ENCODE measurements around the gene MX1.
"Not testable (repeated sequence)": the region's sequence is repeated elsewhere in the genome, so short reads cannot be mapped to it uniquely, and the experiment has no call there.

The MX1 gene

GRCh38 chr21:41418956-41419680 lies 6.9 kb upstream of the MX1 start:
- no peak for TF ChIP-seq CTCF (IDR thresholded peaks at IDR 0.05; ENCODE audit: insufficient read depth, low read depth, low read length, missing control alignments)
- no peak for DNase-seq (ENCODE audit: low read depth)
- no peak overlapping the region for H3K4me3 ChIP-seq (ENCODE audit: low read depth, low read length)

GRCh38 chr21:41419921-41420862 lies 5.8 kb upstream of the MX1 start:
- peak; percentile 82 for DNase-seq (ENCODE audit: low read depth)
- no peak for TF ChIP-seq CTCF (IDR thresholded peaks at IDR 0.05; ENCODE audit: insufficient read depth, low read depth, low read length, missing control alignments)
- peak overlapping the region; percentile 58 for H3K4me3 ChIP-seq (ENCODE audit: low read depth, low read length)

- H3K4me3 ChIP-seq (ENCODE audit: low read depth, low read length), result peak overlapping the region; percentile 58; the same call in 1 of the 2 replicates
Observed at GRCh38 chr21:41420998-41421397, 5.0 kb upstream of the MX1 start.

GRCh38 chr21:41422546-41423304 lies 3.3 kb upstream of the MX1 start:
- TF ChIP-seq CTCF (IDR thresholded peaks at IDR 0.05; ENCODE audit: insufficient read depth, low read depth, low read length, missing control alignments), result no peak
- H3K4me3 ChIP-seq (ENCODE audit: low read depth, low read length), result no peak overlapping the region
- DNase-seq (ENCODE audit: low read depth), result no peak

More at GRCh38 chr21:41420998-41421397, 5.0 kb upstream of the MX1 start:
- not testable (repeated sequence) for DNase-seq (ENCODE audit: low read depth)

GRCh38 chr21:41423305-41423636 lies 2.8 kb upstream of the MX1 start:
- not testable (repeated sequence) for DNase-seq (ENCODE audit: low read depth)

GRCh38 chr21:41425588-41425953 lies 468 bp upstream of the MX1 start:
- no peak for DNase-seq (ENCODE audit: low read depth)
- peak overlapping the region; percentile 79 for H3K4me3 ChIP-seq (ENCODE audit: low read depth, low read length)
- no peak for TF ChIP-seq CTCF (IDR thresholded peaks at IDR 0.05; ENCODE audit: insufficient read depth, low read depth, low read length, missing control alignments)

More at GRCh38 chr21:41423305-41423636, 2.8 kb upstream of the MX1 start:
- not testable (repeated sequence) for H3K4me3 ChIP-seq (ENCODE audit: low read depth, low read length)

GRCh38 chr21:41426676-41427404 lies 801 bp downstream of the MX1 start:
- no peak for TF ChIP-seq CTCF (IDR thresholded peaks at IDR 0.05; ENCODE audit: insufficient read depth, low read depth, low read length, missing control alignments)
- peak overlapping the region; percentile 79 for H3K4me3 ChIP-seq (ENCODE audit: low read depth, low read length)
- peak; percentile 54 for DNase-seq (ENCODE audit: low read depth)
